A673 (cell line): Measurements from ENCODE around the gene C9orf43.

Experiments used
- CTCF ChIP-seq: fragments of 300-800, 200-600 bp; sonication (generic); conservative IDR thresholded peaks from 2 replicates; pipeline ENCODE4 v1.5.1; 2017; ENCODE audit warnings: low read depth, mild to moderate bottlenecking, antibody characterized with exemption, low read length, moderate library complexity, mixed read lengths
- EZH2 ChIP-seq: fragments of 200-600 bp; sonication (generic); IDR thresholded peaks from 2 replicates; pipeline ENCODE4 v1.6.1; 2017; ENCODE audit warnings: borderline replicate concordance, low read depth, mild to moderate bottlenecking, mixed read lengths, antibody characterized with exemption, low read length; ENCODE audit not compliant: poor library complexity, severe bottlenecking

- TF ChIP-seq CTCF (no peak), EZH2 (no peak)
These were observed 45.6 kb upstream of the C9orf43 start for GRCh38 chr9:113364951-113365350.
